HepG2 (cell line): ENCODE results near the gene RASD1. TPM values are rescaled to one million over a fixed set of nuclear protein-coding genes. Genes with fewer than 3 reads are reported as not detected.

Experiments
- ATAC-seq: fragments of 200-7000 bp; cut with Tn5 transposase; 3 replicates; pipeline ENCODE4 v1.9.1; 2020; ENCODE audit warnings: mild to moderate bottlenecking, moderate library complexity
- BruUV-seq: library from RNA; stranded (reverse); fragments of 400-500 nt; replicated peaks from 2 replicates; lab custom pipeline; 2021; lab: Mats Ljungman, UMichigan
- CTCF ChIA-PET: fragments of 300-600 bp; formaldehyde crosslinking; extraction: SDS; loops from one replicate; lab custom pipeline; 2021; ENCODE audit warnings: low total read pairs, inconsistent platforms, low intra/inter-chr PET ratio; lab: Yijun Ruan, JAX
- POLR2A ChIA-PET: fragments of 350-600 bp; sonication (Branson Sonifier 250); formaldehyde crosslinking; loops from one replicate; lab custom pipeline; 2020; ENCODE audit warnings: antibody characterized with exemption, inconsistent platforms; lab: Yijun Ruan, JAX
- DNase-seq: peaks from one replicate; pipeline ENCODE4 v3.0.0-alpha.2; 2015; ENCODE audit warnings: low spot score
- FAIRE-seq: peaks from 3 replicates; lab custom pipeline; 2011; peaks lifted over from hg19 to GRCh38; lab: Jason Lieb, UNC
- H2AFZ ChIP-seq: one replicate; pipeline ENCODE4 v1.6.1; 2011; ENCODE audit warnings: low read length, inconsistent platforms
- H3K27ac ChIP-seq: fragments of 300-600 bp; 3 replicates; pipeline ENCODE4 v1.8.0; 2011; ENCODE audit warnings: mixed run types, mild to moderate bottlenecking, mixed read lengths, low read length, inconsistent platforms; ENCODE audit not compliant: insufficient read depth; ENCODE audit errors: extremely low read length
- H3K27me3 ChIP-seq, 2 experiments: fragments of 200-600 bp in 1 of 2; 2 replicates in 1 of 2; 3 replicates in 1 of 2; pipeline versions ENCODE4 v1.6.0 to v1.8.0; 2011; ENCODE audit warnings: low read length in 2 of 2, mild to moderate bottlenecking in 2 of 2, moderate library complexity in 2 of 2, inconsistent platforms in 1 of 2; ENCODE audit not compliant: insufficient read depth in 2 of 2, control insufficient read depth in 1 of 2
- H3K36me3 ChIP-seq, 2 experiments: fragments of 200-600 bp in 1 of 2; replicated peaks in 1 of 2; 2 replicates in 1 of 2; 3 replicates in 1 of 2; pipeline versions ENCODE4 v1.5.1 to v1.8.0; 2011; ENCODE audit warnings: low read length in 2 of 2, inconsistent platforms in 1 of 2; ENCODE audit not compliant: insufficient read depth in 2 of 2, control insufficient read depth in 1 of 2
- H3K4me1 ChIP-seq: 2 replicates; pipeline ENCODE4 v1.5.1; 2012; ENCODE audit warnings: low read length, inconsistent platforms; ENCODE audit not compliant: insufficient read depth
- H3K4me2 ChIP-seq: 2 replicates; pipeline ENCODE4 v1.6.0; 2011; ENCODE audit warnings: low read depth, low read length, inconsistent platforms
- H3K4me3 ChIP-seq, 3 experiments: fragments of 200-600 bp in 1 of 3; sonication (generic), shearing (Covaris generic) in 1 of 3; replicated peaks in 1 of 3; 2 replicates each; pipeline ENCODE4 v1.5.1; 2011 to 2016; ENCODE audit warnings: low read length in 3 of 3, inconsistent platforms in 2 of 3, low read depth in 2 of 3, mild to moderate bottlenecking in 2 of 3, control low read depth in 1 of 3, mixed read lengths in 1 of 3; ENCODE audit not compliant: insufficient read depth in 1 of 3
- H3K79me2 ChIP-seq: one replicate; pipeline ENCODE4 v1.6.1; 2011; ENCODE audit warnings: low read length, inconsistent platforms; ENCODE audit not compliant: insufficient read depth
- H3K9ac ChIP-seq: 2 replicates; pipeline ENCODE4 v1.6.0; 2011; ENCODE audit warnings: mild to moderate bottlenecking, low read depth, low read length, inconsistent platforms; ENCODE audit not compliant: insufficient read depth
- H3K9me3 ChIP-seq: 2 replicates; pipeline ENCODE4 v1.5.1; 2012; ENCODE audit warnings: mild to moderate bottlenecking, low read length
- H4K20me1 ChIP-seq: 2 replicates; pipeline ENCODE4 v1.6.0; 2011; ENCODE audit warnings: inconsistent platforms, mild to moderate bottlenecking, low read length, moderate library complexity; ENCODE audit not compliant: insufficient read depth
- CSRNP1 ChIP-seq: sonication (generic); formaldehyde crosslinking; IDR thresholded peaks from 2 replicates; pipeline ENCODE4 v1.8.1; 2023; ENCODE audit warnings: mild to moderate bottlenecking, missing genetic modification reagents
- DRAP1 ChIP-seq: IDR thresholded peaks from 2 replicates; pipeline ENCODE4 v1.6.1; 2016; ENCODE audit warnings: missing genetic modification reagents, missing compliant biosample characterization
- KDM2A ChIP-seq: sonication (generic); formaldehyde crosslinking; IDR thresholded peaks from 2 replicates; pipeline ENCODE4 v1.4.0; 2020; ENCODE audit warnings: low read depth, missing genetic modification reagents, borderline replicate concordance
- KLF16 ChIP-seq, 2 experiments: sonication (generic) in 1 of 2; formaldehyde crosslinking in 1 of 2; IDR thresholded peaks; 2 replicates each; pipeline versions ENCODE4 v1.6.1 to v1.8.0; 2016 to 2023; ENCODE audit warnings: missing genetic modification reagents in 2 of 2, missing compliant biosample characterization in 1 of 2
- MAFG ChIP-seq: sonication (generic); formaldehyde crosslinking; IDR thresholded peaks from 2 replicates; pipeline ENCODE4 v1.5.1; 2020; ENCODE audit warnings: mild to moderate bottlenecking, missing genetic modification reagents
- MBNL3 ChIP-seq: fragments of 250-450 bp; sonication (Bioruptor Pico); conservative IDR thresholded peaks from 2 replicates; pipeline ENCODE4 v1.8.0; 2022; ENCODE audit warnings: mild to moderate bottlenecking, inconsistent platforms
- NFYB ChIP-seq: sonication (generic); formaldehyde crosslinking; IDR thresholded peaks from 2 replicates; pipeline ENCODE4 v1.4.0; 2020; ENCODE audit warnings: missing genetic modification reagents
- SALL1 ChIP-seq: sonication (generic); formaldehyde crosslinking; IDR thresholded peaks from 2 replicates; pipeline ENCODE4 v1.8.0; 2022; ENCODE audit warnings: mild to moderate bottlenecking, missing genetic modification reagents
- STAT6 ChIP-seq: sonication (generic); formaldehyde crosslinking; IDR thresholded peaks from 2 replicates; pipeline ENCODE4 v1.4.0; 2020; ENCODE audit warnings: missing genetic modification reagents, mild to moderate bottlenecking, borderline replicate concordance
- ZNF280D ChIP-seq: sonication (generic); formaldehyde crosslinking; IDR thresholded peaks from 2 replicates; pipeline ENCODE4 v1.5.1; 2020; ENCODE audit warnings: mild to moderate bottlenecking, missing genetic modification reagents
- ZNF496 ChIP-seq: sonication (generic); formaldehyde crosslinking; IDR thresholded peaks from 2 replicates; pipeline ENCODE4 v1.8.1; 2023; ENCODE audit warnings: mild to moderate bottlenecking, moderate library complexity, missing genetic modification reagents; ENCODE audit not compliant: insufficient replicate concordance
- WGBS: methylation state at CpG from one replicate; pipeline ENCODE4 v1.1.6; 2017; ENCODE audit warnings: low lambda C conversion rate; 5-methylcytosine and 5-hydroxymethylcytosine counted together
- in situ Hi-C: cut with HindIII; loops from 2 replicates; pipeline ENCODE4 v1.10.0; 2017; ENCODE audit warnings: low pct_unique_long_range_greater_than_20kb; ENCODE audit not compliant: extremely low pct_ligation_motif_present
- intact Hi-C: fragments of 100-400 bp; cut with micrococcal nuclease; formaldehyde crosslinking; loops from one replicate; pipeline ENCODE4 v1.10.0; 2022; ENCODE audit not compliant: unreplicated experiment
- polyA plus RNA-seq, 8 experiments: library from polyadenylated mRNA; depleted of rRNA in 3 of 8; stranded (reverse) in 7 of 8; unstranded in 1 of 8; fragments of >200 nt; fragmentation: Illumina TruSeq in 4 of 8; extraction: Trizol in 4 of 8; gene quantifications; 2 replicates each; pipeline versions ENCODE4 v1.2.1 to v1.2.3, GENCODE V29; 2011 to 2016; ENCODE audit warnings: low read depth in 4 of 8, missing spikeins in 1 of 8, mixed read lengths in 1 of 8; ENCODE audit not compliant: insufficient read depth in 1 of 8
- total RNA-seq, 5 experiments: library from RNA; depleted of rRNA; stranded (reverse); fragments of >200 nt; fragmentation: Illumina TruSeq; extraction: Trizol; gene quantifications; 2 replicates each; pipeline ENCODE4 v1.2.3, GENCODE V29; 2016; ENCODE audit warnings: low read depth in 1 of 5

The RASD1 gene
- total and polyA plus RNA-seq, 2 of the 13 experiments (the other 11 are each of a cell fraction or from before 2014, with no cell fraction given) = 1.6 to 4.2 TPM

GRCh38 chr17:17504341-17505140 is 8.3 kb upstream of the RASD1 start:
- peak; percentile 14; the same call in 2 of the 3 replicates for ATAC-seq
- in situ Hi-C loops = loop anchor here (5.0 to 10.0 kb wide), 2 partner anchors 63 to 140 kb away; no protein-coding TSS in a partner anchor
- TF ChIP-seq ZNF496 (CRISPR knock-in tag) (no peak), CSRNP1 (CRISPR knock-in tag) (no peak), DRAP1 (CRISPR knock-in tag) (no peak), ZNF280D (CRISPR knock-in tag) (no peak), NFYB (CRISPR knock-in tag) (no peak), KLF16 (CRISPR knock-in tag; IDR thresholded peaks at IDR 0.05) (no peak), MBNL3 (CRISPR knock-in tag) (no peak), KDM2A (CRISPR knock-in tag) (peak; percentile 40; the same call in 1 of the 2 replicates), SALL1 (CRISPR knock-in tag) (0 out of 2 replicates have a peak, but pooled peaks have one; percentile 12), MAFG (CRISPR knock-in tag) (no peak), STAT6 (CRISPR knock-in tag) (no peak)
- no peak overlapping the region for H2AFZ ChIP-seq
- H3K27me3 ChIP-seq = peaks cover 0 to 27% of the 10 kb centered on the region in 2 experiments; a peak in 3 of 5 replicates
- no peak for DNase-seq
- peaks cover 3% of the 10 kb centered on the region for H3K4me1 ChIP-seq
- no peak overlapping the region; a peak in 1 of 6 replicates for H3K4me3 ChIP-seq
- H3K79me2 ChIP-seq = no peaks in the 10 kb centered on the region
- H3K9me3 ChIP-seq = no peaks in the 10 kb centered on the region
- BruUV-seq = no TSS peak
- H3K9ac ChIP-seq = no peak overlapping the region
- WGBS = 59% methylated on average over 9 of the region's 20 CpGs
- no peak for FAIRE-seq
- H4K20me1 ChIP-seq = no peaks in the 10 kb centered on the region
- intact Hi-C loops = no loop called here
- H3K27ac ChIP-seq = no peak overlapping the region
- ChIA-PET CTCF (no interaction called here), POLR2A (no interaction called here)
- no peaks in the 10 kb centered on the region for H3K36me3 ChIP-seq
- no peak overlapping the region for H3K4me2 ChIP-seq
